Neural progenitor cell (in vitro differentiated cells): Measurements from ENCODE around the gene KRTAP10-9. TPM values are rescaled to one million over a fixed set of nuclear protein-coding genes. Genes with fewer than 3 reads are reported as not detected.
A peak's percentile ranks its signal among the peaks of the same experiment; 100 is the strongest.
"Not testable (repeated sequence)": the region's sequence is repeated elsewhere in the genome, so short reads cannot be mapped to it uniquely, and the experiment has no call there.

Experiments used
- DNase-seq: peaks from one replicate; pipeline ENCODE4 v3.0.0-alpha.2; 2016; ENCODE audit warnings: low spot score
- H2AFZ ChIP-seq: fragments of 200-600 bp; sonication (generic); replicated peaks from 2 replicates; pipeline ENCODE4 v1.6.1; 2016; ENCODE audit warnings: antibody characterized with exemption
- H3F3A ChIP-seq: fragments of 200-600 bp; sonication (generic); 2 replicates; pipeline ENCODE4 v1.6.1; 2016; ENCODE audit warnings: antibody characterized with exemption, low read depth
- H3K27ac ChIP-seq: fragments of 200-600 bp; sonication (generic); 2 replicates; pipeline ENCODE4 v1.5.1; 2016; ENCODE audit warnings: mild to moderate bottlenecking
- H3K27me3 ChIP-seq: fragments of 200-600 bp; sonication (generic); 2 replicates; pipeline ENCODE4 v1.6.1; 2016; ENCODE audit warnings: mild to moderate bottlenecking, moderate library complexity
- H3K36me3 ChIP-seq: fragments of 200-600 bp; sonication (generic); 2 replicates; pipeline ENCODE4 v1.5.1; 2016
- H3K4me1 ChIP-seq: fragments of 200-600 bp; sonication (generic); 2 replicates; pipeline ENCODE4 v1.6.1; 2016; ENCODE audit warnings: mixed run types
- H3K4me2 ChIP-seq: fragments of 200-600 bp; sonication (generic); 2 replicates; pipeline ENCODE4 v1.6.1; 2016
- H3K4me3 ChIP-seq: fragments of 200-600 bp; sonication (generic); 2 replicates; pipeline ENCODE4 v1.5.1; 2016
- H3K79me2 ChIP-seq: fragments of 200-600 bp; sonication (generic); 2 replicates; pipeline ENCODE4 v1.6.1; 2016; ENCODE audit warnings: low read depth
- H3K9ac ChIP-seq: fragments of 200-600 bp; sonication (generic); 2 replicates; pipeline ENCODE4 v1.6.1; 2016
- H3K9me3 ChIP-seq: fragments of 200-600 bp; sonication (generic); 2 replicates; pipeline ENCODE4 v1.5.1; 2016; ENCODE audit warnings: low read depth
- H4K20me1 ChIP-seq: fragments of 200-600 bp; sonication (generic); 2 replicates; pipeline ENCODE4 v1.6.1; 2016; ENCODE audit warnings: low read depth
- H3K27ac Mint-ChIP-seq: 3 replicates; pipeline ENCODE4 v1.8.0; 2021; ENCODE audit warnings: mixed read lengths
- H3K27me3 Mint-ChIP-seq: 2 replicates; pipeline ENCODE4 v1.8.0; 2022; ENCODE audit warnings: low read depth, mild to moderate bottlenecking, inconsistent platforms, moderate library complexity, mixed read lengths; ENCODE audit not compliant: insufficient read depth
- H3K36me3 Mint-ChIP-seq: 3 replicates; pipeline ENCODE4 v1.8.0; 2021; ENCODE audit warnings: mixed read lengths
- H3K4me1 Mint-ChIP-seq: 3 replicates; pipeline ENCODE4 v1.8.0; 2021; ENCODE audit warnings: mixed read lengths
- H3K4me3 Mint-ChIP-seq: 3 replicates; pipeline ENCODE4 v1.8.0; 2021; ENCODE audit warnings: mild to moderate bottlenecking, moderate library complexity, mixed read lengths
- H3K9me3 Mint-ChIP-seq: 3 replicates; pipeline ENCODE4 v1.8.0; 2020; ENCODE audit warnings: mixed read lengths
- CTCF ChIP-seq: fragments of 200-600 bp; sonication (generic); IDR thresholded peaks from 2 replicates; pipeline ENCODE4 v1.5.1; 2017; ENCODE audit warnings: antibody characterized with exemption, mild to moderate bottlenecking
- EZH2 ChIP-seq: fragments of 200-600 bp; sonication (generic); IDR thresholded peaks from 2 replicates; pipeline ENCODE4 v1.6.1; 2017; ENCODE audit warnings: antibody characterized with exemption, mild to moderate bottlenecking, moderate library complexity
- EZH2phosphoT487 ChIP-seq: fragments of 200-600 bp; sonication (generic); IDR thresholded peaks from 2 replicates; pipeline ENCODE4 v1.6.1; 2017; ENCODE audit warnings: antibody characterized with exemption
- total RNA-seq: library from RNA; depleted of rRNA; stranded (reverse); fragments of >200 nt; gene quantifications from 2 replicates; pipeline ENCODE4 v1.2.3, GENCODE V29; 2015; ENCODE audit warnings: low replicate concordance

KRTAP10-9 gene
- total RNA-seq, 1 donor from 2014 or later, result not detected

- Mint-ChIP-seq H3K4me3 (no peak overlapping the region), H3K27ac (no peak overlapping the region), H3K36me3 (no peaks in the 10 kb centered on the region), H3K4me1 (peaks cover 15% of the 10 kb centered on the region), H3K9me3 (peaks cover 3% of the 10 kb centered on the region), H3K27me3 (peaks cover 2% of the 10 kb centered on the region)
- peaks cover 5% of the 10 kb centered on the region for H3K4me1 ChIP-seq
- H2AFZ ChIP-seq, result no peak overlapping the region
- H3K27me3 ChIP-seq, result no peaks in the 10 kb centered on the region
- no peak overlapping the region for H3K4me3 ChIP-seq
- no peak for DNase-seq
- no peaks in the 10 kb centered on the region for H3F3A ChIP-seq
- no peaks in the 10 kb centered on the region for H3K36me3 ChIP-seq
- H3K27ac ChIP-seq, result no peak overlapping the region
- H3K9ac ChIP-seq, result no peak overlapping the region
- H3K79me2 ChIP-seq, result no peaks in the 10 kb centered on the region
- no peaks in the 10 kb centered on the region for H4K20me1 ChIP-seq
- no peak overlapping the region for H3K4me2 ChIP-seq
- no peak for TF ChIP-seq EZH2phosphoT487
- no peak for TF ChIP-seq EZH2
- TF ChIP-seq CTCF, result no peak
- no peaks in the 10 kb centered on the region for H3K9me3 ChIP-seq
These were observed 37.8 kb upstream of the KRTAP10-9 start for GRCh38 chr21:44589094-44589493.

- no peak overlapping the region for H2AFZ ChIP-seq
- peaks cover 2% of the 10 kb centered on the region for H3K27me3 Mint-ChIP-seq
These were observed 37.1 kb upstream of the KRTAP10-9 start for GRCh38 chr21:44589586-44590305.

GRCh38 chr21:44590311-44590721 is 36.6 kb upstream of the KRTAP10-9 start:
- H3K9me3 Mint-ChIP-seq, result peaks cover 3% of the 10 kb centered on the region
- no peak overlapping the region for H2AFZ ChIP-seq
- no peaks in the 10 kb centered on the region for H3K79me2 ChIP-seq
- H3K9ac ChIP-seq, result no peak overlapping the region
- no peak for DNase-seq
- no peak overlapping the region for H3K4me2 ChIP-seq
- H3K9me3 ChIP-seq, result no peaks in the 10 kb centered on the region
- no peak overlapping the region for H3K27ac Mint-ChIP-seq
- no peaks in the 10 kb centered on the region for H3F3A ChIP-seq
- peaks cover 5% of the 10 kb centered on the region for H3K4me1 ChIP-seq
- H3K4me1 Mint-ChIP-seq, result peaks cover 15% of the 10 kb centered on the region
- no peaks in the 10 kb centered on the region for H4K20me1 ChIP-seq
- no peak for TF ChIP-seq CTCF
- TF ChIP-seq EZH2, result no peak
- no peak for TF ChIP-seq EZH2phosphoT487
- H3K27me3 Mint-ChIP-seq, result peaks cover 2% of the 10 kb centered on the region
- no peak overlapping the region for H3K4me3 ChIP-seq
- no peak overlapping the region for H3K27ac ChIP-seq
- H3K4me3 Mint-ChIP-seq, result peak overlapping the region; percentile 41
- no peaks in the 10 kb centered on the region for H3K27me3 ChIP-seq
- H3K36me3 Mint-ChIP-seq, result no peaks in the 10 kb centered on the region
- no peaks in the 10 kb centered on the region for H3K36me3 ChIP-seq

More at GRCh38 chr21:44589586-44590305, 37.1 kb upstream of the KRTAP10-9 start:
- no peaks in the 10 kb centered on the region for H3K9me3 ChIP-seq
- no peak for TF ChIP-seq EZH2
- TF ChIP-seq CTCF, result no peak
- TF ChIP-seq EZH2phosphoT487, result no peak
- H3K4me3 ChIP-seq, result no peak overlapping the region
- peak overlapping the region; percentile 41 for H3K4me3 Mint-ChIP-seq
- peaks cover 3% of the 10 kb centered on the region for H3K9me3 Mint-ChIP-seq
- no peaks in the 10 kb centered on the region for H3K36me3 ChIP-seq
- no peak for DNase-seq
- peaks cover 15% of the 10 kb centered on the region for H3K4me1 Mint-ChIP-seq
- H3K9ac ChIP-seq, result no peak overlapping the region
- no peaks in the 10 kb centered on the region for H4K20me1 ChIP-seq
- H3K27me3 ChIP-seq, result no peaks in the 10 kb centered on the region
- H3K4me1 ChIP-seq, result peaks cover 5% of the 10 kb centered on the region
- no peaks in the 10 kb centered on the region for H3K79me2 ChIP-seq
- H3K27ac ChIP-seq, result no peak overlapping the region
- H3F3A ChIP-seq, result no peaks in the 10 kb centered on the region
- no peak overlapping the region for H3K27ac Mint-ChIP-seq
- H3K4me2 ChIP-seq, result no peak overlapping the region
- no peaks in the 10 kb centered on the region for H3K36me3 Mint-ChIP-seq

GRCh38 chr21:44590897-44591800 is 35.7 kb upstream of the KRTAP10-9 start:
- not testable (repeated sequence) for H3K4me1 ChIP-seq, H3K9me3 ChIP-seq, H3K9me3 Mint-ChIP-seq, H3F3A ChIP-seq, H3K27ac ChIP-seq, H2AFZ ChIP-seq, H3K36me3 ChIP-seq, H3K4me2 ChIP-seq, H3K27ac Mint-ChIP-seq, H3K4me3 Mint-ChIP-seq, H3K79me2 ChIP-seq, H3K9ac ChIP-seq, H3K36me3 Mint-ChIP-seq, DNase-seq, H3K27me3 Mint-ChIP-seq, H3K27me3 ChIP-seq, H3K4me3 ChIP-seq, H4K20me1 ChIP-seq
- peaks cover 15% of the 10 kb centered on the region for H3K4me1 Mint-ChIP-seq

- not testable (repeated sequence) for H3K79me2 ChIP-seq, H3K4me2 ChIP-seq, H4K20me1 ChIP-seq, DNase-seq, H3K27me3 Mint-ChIP-seq, H3K4me3 ChIP-seq, H3K27ac ChIP-seq, H3K36me3 ChIP-seq, H3K9me3 ChIP-seq, H3F3A ChIP-seq, H3K4me1 ChIP-seq, H3K27me3 ChIP-seq, H3K9ac ChIP-seq, H3K36me3 Mint-ChIP-seq, H3K9me3 Mint-ChIP-seq, H3K4me3 Mint-ChIP-seq, H3K27ac Mint-ChIP-seq, H2AFZ ChIP-seq
- H3K4me1 Mint-ChIP-seq, result peaks cover 15% of the 10 kb centered on the region
These were observed 35.1 kb upstream of the KRTAP10-9 start for GRCh38 chr21:44591801-44592130.
